K562 (cell line): Measurements from ENCODE around the gene UQCRH. TPM values are rescaled to one million over a fixed set of nuclear protein-coding genes. Genes with fewer than 3 reads are reported as not detected.

Source experiments
- ADNP ChIP-seq: fragments of 200-800 bp; sonication (Bioruptor generic); IDR thresholded peaks from 2 replicates; pipeline ENCODE4 v1.6.1; 2016; ENCODE audit warnings: missing genetic modification characterization, missing compliant biosample characterization
- ASH1L ChIP-seq: fragments of 450-650 bp; IDR thresholded peaks from 2 replicates; pipeline ENCODE4 v1.6.1; 2018; ENCODE audit warnings: borderline replicate concordance, mild to moderate bottlenecking, low read depth; ENCODE audit not compliant: partially characterized antibody
- E2F6 ChIP-seq, 2 experiments: IDR thresholded peaks; 2 replicates each; pipeline ENCODE4 v1.6.1; 2011; ENCODE audit warnings: borderline replicate concordance in 1 of 2, control low read depth in 1 of 2, low read depth in 1 of 2, low read length in 1 of 2, mild to moderate bottlenecking in 1 of 2, mixed read lengths in 1 of 2, moderate library complexity in 1 of 2; ENCODE audit not compliant: insufficient read depth in 1 of 2, insufficient read length in 1 of 2, poor library complexity in 1 of 2, severe bottlenecking in 1 of 2; ENCODE audit errors: extremely low read depth in 1 of 2
- HDAC1 ChIP-seq, 2 experiments: fragments of 450-650 bp; IDR thresholded peaks; 2 replicates each; pipeline ENCODE4 v1.6.1; 2016 to 2017; ENCODE audit warnings: inconsistent platforms in 1 of 2, mild to moderate bottlenecking in 1 of 2, moderate library complexity in 1 of 2
- HNRNPK ChIP-seq: fragments of 200-400 bp; formaldehyde crosslinking; IDR thresholded peaks from one replicate; pipeline ENCODE4 v1.6.1; 2018; ENCODE audit warnings: mild to moderate bottlenecking, low read depth, low read length; ENCODE audit not compliant: poor library complexity, severe bottlenecking
- KDM2B ChIP-seq: fragments of 250-450 bp; sonication (Bioruptor Pico); IDR thresholded peaks from 2 replicates; pipeline ENCODE4 v1.8.0; 2021; ENCODE audit warnings: mild to moderate bottlenecking, moderate library complexity
- L3MBTL2 ChIP-seq: fragments of 450-650 bp; IDR thresholded peaks from 2 replicates; pipeline ENCODE4 v1.6.1; 2016; ENCODE audit warnings: mild to moderate bottlenecking, moderate library complexity
- LCOR ChIP-seq: sonication (generic); formaldehyde crosslinking; IDR thresholded peaks from 2 replicates; pipeline ENCODE4 v1.8.0; 2022; ENCODE audit warnings: mild to moderate bottlenecking, missing genetic modification reagents
- MAFG ChIP-seq: fragments of 450-650 bp; conservative IDR thresholded peaks from 2 replicates; pipeline ENCODE4 v1.6.1; 2016; ENCODE audit warnings: missing genetic modification characterization, missing compliant biosample characterization
- MAX ChIP-seq: sonication (generic); formaldehyde crosslinking; IDR thresholded peaks from 2 replicates; pipeline ENCODE4 v1.9.0; 2022; ENCODE audit warnings: mild to moderate bottlenecking, missing genetic modification reagents
- MTF1 ChIP-seq: fragments of 250-450 bp; sonication (Bioruptor Pico); IDR thresholded peaks from 2 replicates; pipeline ENCODE4 v1.9.0; 2021; ENCODE audit warnings: moderate library complexity, mild to moderate bottlenecking, inconsistent platforms, borderline replicate concordance
- PCBP2 ChIP-seq: fragments of 200-400 bp; formaldehyde crosslinking; IDR thresholded peaks from 2 replicates; pipeline ENCODE4 v1.6.1; 2018; ENCODE audit warnings: low read length, low read depth, mild to moderate bottlenecking, moderate library complexity; ENCODE audit not compliant: poor library complexity, severe bottlenecking
- PHF20 ChIP-seq: fragments of 450-650 bp; IDR thresholded peaks from 2 replicates; pipeline ENCODE4 v1.6.1; 2018; ENCODE audit not compliant: partially characterized antibody
- RAD21 ChIP-seq, 2 experiments: fragments of 250-450 bp in 1 of 2; fragments of 450-650 bp in 1 of 2; sonication (Bioruptor Pico) in 1 of 2; formaldehyde crosslinking in 1 of 2; IDR thresholded peaks in 1 of 2; conservative IDR thresholded peaks in 1 of 2; 2 replicates each; pipeline versions ENCODE4 v1.4.0 to v1.8.0; 2020 to 2022; ENCODE audit warnings: mild to moderate bottlenecking in 2 of 2, moderate library complexity in 1 of 2
- RB1 ChIP-seq: fragments of 450-650 bp; IDR thresholded peaks from 2 replicates; pipeline ENCODE4 v1.6.1; 2017; ENCODE audit warnings: low read depth, mild to moderate bottlenecking
- RNF219 ChIP-seq: fragments of 250-450 bp; sonication (Bioruptor Pico); IDR thresholded peaks from 2 replicates; pipeline ENCODE4 v1.5.0; 2022; ENCODE audit warnings: mild to moderate bottlenecking
- SMAD3 ChIP-seq: fragments of 450-650 bp; formaldehyde crosslinking; conservative IDR thresholded peaks from 2 replicates; pipeline ENCODE4 v1.4.0; 2020; ENCODE audit warnings: mild to moderate bottlenecking
- SMARCC2 ChIP-seq: fragments of 450-650 bp; IDR thresholded peaks from 2 replicates; pipeline ENCODE4 v1.6.1; 2017; ENCODE audit warnings: antibody characterized with exemption, moderate library complexity, mild to moderate bottlenecking, low read depth
- SRSF9 ChIP-seq: fragments of 200-400 bp; formaldehyde crosslinking; IDR thresholded peaks from 2 replicates; pipeline ENCODE4 v1.6.1; 2017; ENCODE audit warnings: low read depth, low read length, borderline replicate concordance
- YY1 ChIP-seq, 3 experiments: IDR thresholded peaks; 2 replicates each; pipeline ENCODE4 v1.6.1; 2011; ENCODE audit warnings: low read length in 2 of 3, mild to moderate bottlenecking in 2 of 3, moderate library complexity in 2 of 3, borderline replicate concordance in 1 of 3, control low read depth in 1 of 3, low read depth in 1 of 3; ENCODE audit not compliant: insufficient read depth in 3 of 3, insufficient replicate concordance in 2 of 3, control insufficient read depth in 1 of 3, insufficient read length in 1 of 3; ENCODE audit errors: extremely low read depth in 1 of 3
- ZBTB1 ChIP-seq: sonication (generic); formaldehyde crosslinking; IDR thresholded peaks from 2 replicates; pipeline ENCODE4 v1.8.1; 2023; ENCODE audit warnings: missing genetic modification reagents, low read depth, mild to moderate bottlenecking, borderline replicate concordance
- ZNF175 ChIP-seq: fragments of 200-800 bp; sonication (Bioruptor generic); IDR thresholded peaks from 2 replicates; pipeline ENCODE4 v1.6.1; 2016; ENCODE audit warnings: low read depth, mild to moderate bottlenecking, missing genetic modification characterization, missing compliant biosample characterization
- polyA plus RNA-seq, 8 experiments: library from polyadenylated mRNA; depleted of rRNA in 4 of 8; stranded (reverse) in 5 of 8; unstranded in 3 of 8; fragments of >200 nt; fragmentation: Nextera tagmentation in 2 of 8; fragmentation: Illumina TruSeq in 1 of 8; extraction: Ambion mirVana in 2 of 8; extraction: Trizol in 1 of 8; gene quantifications; 2 replicates each; pipeline versions ENCODE4 v1.2.1 to v1.2.3, GENCODE V29; 2011 to 2014; ENCODE audit warnings: inconsistent platforms in 1 of 8, missing spikeins in 1 of 8
- total RNA-seq, 7 experiments: library from RNA; depleted of rRNA in 6 of 7; stranded (reverse); fragments of >200 nt in 6 of 7; fragmentation: Illumina TruSeq in 2 of 7; extraction: Trizol in 2 of 7; gene quantifications; 2 replicates each; pipeline versions ENCODE4 v1.2.1 to v1.2.3, GENCODE V29; 2011 to 2021; ENCODE audit warnings: low replicate concordance in 1 of 7

The UQCRH gene
- total and polyA plus RNA-seq, 9 of the 15 experiments (the other 6 are each of a cell fraction or from before 2014, with no cell fraction given), result 1,267 to 5,184 (median 2,410) TPM

GRCh38 chr1:46303038-46303871 is at the start of gene UQCRH, which contains the start of gene LRRC41 (continued):
- TF ChIP-seq RNF219 (CRISPR knock-in tag), result no peak
- TF ChIP-seq ASH1L, result peak; percentile 95
- peak; percentile 91 for TF ChIP-seq RB1
- no peak for TF ChIP-seq ADNP
- peak; percentile 80; the same call in 1 of the 2 replicates for TF ChIP-seq LCOR
- peak; percentile 86 for TF ChIP-seq MAX (CRISPR knock-in tag)
- TF ChIP-seq E2F6 (IDR thresholded peaks at IDR 0.05; ENCODE audit: borderline replicate concordance in 1 of 2, extremely low read depth in 1 of 2, insufficient read depth in 1 of 2, insufficient read length in 1 of 2, low read depth in 1 of 2, low read length in 1 of 2, poor library complexity in 1 of 2, severe bottlenecking in 1 of 2), result peak in 1 of 2 experiments; percentile 30
- TF ChIP-seq MTF1 (CRISPR knock-in tag), result no peak
- peak in 1 of 2 experiments; percentile 87; a peak in 2 of 4 replicates for TF ChIP-seq HDAC1 (IDR thresholded peaks at IDR 0.05)
- peak; percentile 66 for TF ChIP-seq HNRNPK
- TF ChIP-seq RAD21 (CRISPR knock-in tag; conservative IDR thresholded peaks at IDR 0.05 in 1 of 2, IDR thresholded peaks at IDR 0.05 in 1 of 2), result 0 out of 4 replicates have a peak, but pooled peaks of 1 of the 2 experiments have one; percentile 2
- TF ChIP-seq YY1 (IDR thresholded peaks at IDR 0.05; ENCODE audit: borderline replicate concordance in 1 of 3, control insufficient read depth in 1 of 3, extremely low read depth in 1 of 3, insufficient read depth in 3 of 3, insufficient read length in 1 of 3, insufficient replicate concordance in 2 of 3, low read depth in 1 of 3, low read length in 2 of 3), result peak; percentile 99 to 100 (median 100)
- peak; percentile 77 for TF ChIP-seq SMAD3
- peak; percentile 54 for TF ChIP-seq MAFG (tag)
- TF ChIP-seq SRSF9, result no peak
- peak; percentile 95 for TF ChIP-seq ZNF175 (CRISPR knock-in tag)
- no peak for TF ChIP-seq ZBTB1 (CRISPR knock-in tag)
- TF ChIP-seq PCBP2, result no peak
- peak; percentile 78 for TF ChIP-seq L3MBTL2
- TF ChIP-seq PHF20, result peak; percentile 49
- TF ChIP-seq SMARCC2, result 0 out of 2 replicates have a peak, but pooled peaks have one; percentile 36
- no peak for TF ChIP-seq KDM2B (CRISPR knock-in tag)
